HG02763 (cell line): ENCODE measurements around the gene EIF3C.
"Not testable (repeated sequence)": the region's sequence is repeated elsewhere in the genome, so short reads cannot be mapped to it uniquely, and the experiment has no call there.

Experiments
- ATAC-seq: cut with Tn5 transposase; IDR thresholded peaks from one replicate; pipeline ENCODE4 v1.9.1; 2021; ENCODE audit warnings: mild to moderate bottlenecking, moderate library complexity; ENCODE audit not compliant: unreplicated experiment

The EIF3C gene, protein sequence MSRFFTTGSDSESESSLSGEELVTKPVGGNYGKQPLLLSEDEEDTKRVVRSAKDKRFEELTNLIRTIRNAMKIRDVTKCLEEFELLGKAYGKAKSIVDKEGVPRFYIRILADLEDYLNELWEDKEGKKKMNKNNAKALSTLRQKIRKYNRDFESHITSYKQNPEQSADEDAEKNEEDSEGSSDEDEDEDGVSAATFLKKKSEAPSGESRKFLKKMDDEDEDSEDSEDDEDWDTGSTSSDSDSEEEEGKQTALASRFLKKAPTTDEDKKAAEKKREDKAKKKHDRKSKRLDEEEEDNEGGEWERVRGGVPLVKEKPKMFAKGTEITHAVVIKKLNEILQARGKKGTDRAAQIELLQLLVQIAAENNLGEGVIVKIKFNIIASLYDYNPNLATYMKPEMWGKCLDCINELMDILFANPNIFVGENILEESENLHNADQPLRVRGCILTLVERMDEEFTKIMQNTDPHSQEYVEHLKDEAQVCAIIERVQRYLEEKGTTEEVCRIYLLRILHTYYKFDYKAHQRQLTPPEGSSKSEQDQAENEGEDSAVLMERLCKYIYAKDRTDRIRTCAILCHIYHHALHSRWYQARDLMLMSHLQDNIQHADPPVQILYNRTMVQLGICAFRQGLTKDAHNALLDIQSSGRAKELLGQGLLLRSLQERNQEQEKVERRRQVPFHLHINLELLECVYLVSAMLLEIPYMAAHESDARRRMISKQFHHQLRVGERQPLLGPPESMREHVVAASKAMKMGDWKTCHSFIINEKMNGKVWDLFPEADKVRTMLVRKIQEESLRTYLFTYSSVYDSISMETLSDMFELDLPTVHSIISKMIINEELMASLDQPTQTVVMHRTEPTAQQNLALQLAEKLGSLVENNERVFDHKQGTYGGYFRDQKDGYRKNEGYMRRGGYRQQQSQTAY

DNA sequence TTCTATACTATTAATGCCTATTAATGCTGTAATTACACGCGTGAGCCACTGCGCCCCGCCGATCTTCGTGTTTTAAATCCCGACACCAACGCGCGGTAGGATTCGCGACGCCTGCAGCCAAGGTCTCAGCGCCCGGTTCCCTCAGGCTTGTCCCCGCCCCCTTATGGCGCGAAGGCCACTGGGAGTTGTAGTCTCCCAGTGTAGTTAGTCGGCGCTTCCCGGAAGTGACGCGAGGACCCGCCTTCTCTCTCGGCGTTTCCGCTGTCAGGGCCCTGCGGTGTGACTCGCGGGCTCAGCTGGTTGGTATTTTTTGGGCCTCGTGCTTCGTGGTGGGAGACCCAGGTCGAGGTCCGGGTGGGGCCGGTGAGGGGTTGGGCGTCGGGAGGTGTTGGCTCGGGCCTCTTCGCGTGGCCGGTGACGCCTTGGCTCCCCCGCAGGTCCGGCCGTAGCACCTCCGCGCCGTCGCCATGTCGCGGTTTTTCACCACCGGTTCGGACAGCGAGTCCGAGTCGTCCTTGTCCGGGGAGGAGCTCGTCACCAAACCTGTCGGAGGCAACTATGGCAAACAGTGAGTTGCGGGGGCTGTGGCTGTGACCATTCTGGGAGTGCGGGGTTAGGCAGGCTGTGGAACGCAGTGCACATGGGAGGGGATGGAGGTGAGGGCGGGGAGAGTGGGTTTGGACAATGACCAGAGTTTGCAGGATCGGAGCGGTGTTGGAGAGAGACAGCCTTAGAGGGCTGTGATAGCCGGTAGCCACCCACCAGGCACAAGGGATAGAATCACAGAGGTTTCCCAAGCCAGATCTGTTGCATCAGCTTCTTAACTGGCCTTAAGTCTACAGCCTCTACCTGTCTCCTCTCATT, at the start of gene EIF3C:
TSS of gene EIF3C (plus strand) at position 245 of the 864 bp plus-strand sequence. CDS start at position 468, 223 bp downstream.
- ATAC-seq: peak; percentile 97

DNA sequence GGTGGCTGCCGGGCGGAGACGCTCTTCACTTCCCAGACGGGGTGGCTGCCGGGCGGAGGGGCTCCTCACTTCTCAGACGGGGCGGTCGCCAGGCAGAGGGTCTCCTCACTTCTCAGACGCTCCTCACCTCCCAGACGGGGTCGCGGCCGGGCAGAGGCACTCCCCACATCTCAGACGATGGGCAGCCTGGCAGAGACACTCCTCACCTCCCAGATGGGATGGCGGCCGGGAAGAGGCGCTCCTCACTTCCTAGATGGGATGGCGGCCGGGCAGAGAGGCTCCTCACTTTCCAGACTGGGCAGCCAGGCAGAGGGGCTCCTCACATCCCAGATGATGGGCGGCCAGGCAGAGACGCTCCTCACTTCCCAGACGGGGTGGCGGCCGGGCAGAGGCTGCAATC, 45.0 kb upstream of the EIF3C start:
- ATAC-seq: not testable (repeated sequence)

DNA sequence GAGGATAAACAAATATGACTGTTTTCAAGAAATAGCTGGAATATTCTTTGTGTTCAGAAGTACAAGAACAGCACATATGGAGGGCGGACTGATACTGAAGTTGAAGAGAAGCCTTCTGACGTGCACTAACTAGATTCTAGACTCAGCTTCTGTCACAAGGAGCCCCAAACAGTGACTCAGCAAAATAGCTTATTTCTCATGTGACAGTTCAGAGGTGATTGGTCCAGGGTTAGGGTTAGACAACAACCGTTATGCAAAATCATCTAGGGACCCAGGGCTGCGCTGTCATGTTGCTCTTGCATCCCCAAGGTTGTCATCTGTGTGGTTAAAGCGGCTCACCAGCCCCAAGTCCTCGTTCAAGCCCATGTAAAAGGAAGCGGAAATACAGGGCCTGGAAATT, 43.8 kb upstream of the EIF3C start:
- ATAC-seq: not testable (repeated sequence)

DNA sequence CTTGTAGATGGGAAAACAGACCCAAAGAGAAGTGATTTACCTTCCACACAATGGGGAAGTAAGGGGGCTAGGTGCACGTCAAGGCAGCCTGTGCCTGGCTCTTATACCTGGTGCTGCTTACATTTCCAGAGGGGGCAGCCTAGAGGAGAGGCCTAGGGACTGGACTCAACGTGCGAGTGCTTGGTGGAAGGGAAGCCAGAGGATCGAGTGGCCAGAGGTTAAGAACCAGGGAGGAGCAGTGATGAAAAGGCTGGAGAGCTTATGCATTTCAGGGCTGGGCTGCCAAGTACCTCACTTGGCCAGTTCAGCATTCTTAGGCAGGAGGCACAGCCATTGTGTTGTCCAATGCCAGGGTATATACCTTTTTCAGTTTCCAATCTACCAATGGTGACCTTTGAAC, 43.1 kb upstream of the EIF3C start:
- ATAC-seq: not testable (repeated sequence)

DNA sequence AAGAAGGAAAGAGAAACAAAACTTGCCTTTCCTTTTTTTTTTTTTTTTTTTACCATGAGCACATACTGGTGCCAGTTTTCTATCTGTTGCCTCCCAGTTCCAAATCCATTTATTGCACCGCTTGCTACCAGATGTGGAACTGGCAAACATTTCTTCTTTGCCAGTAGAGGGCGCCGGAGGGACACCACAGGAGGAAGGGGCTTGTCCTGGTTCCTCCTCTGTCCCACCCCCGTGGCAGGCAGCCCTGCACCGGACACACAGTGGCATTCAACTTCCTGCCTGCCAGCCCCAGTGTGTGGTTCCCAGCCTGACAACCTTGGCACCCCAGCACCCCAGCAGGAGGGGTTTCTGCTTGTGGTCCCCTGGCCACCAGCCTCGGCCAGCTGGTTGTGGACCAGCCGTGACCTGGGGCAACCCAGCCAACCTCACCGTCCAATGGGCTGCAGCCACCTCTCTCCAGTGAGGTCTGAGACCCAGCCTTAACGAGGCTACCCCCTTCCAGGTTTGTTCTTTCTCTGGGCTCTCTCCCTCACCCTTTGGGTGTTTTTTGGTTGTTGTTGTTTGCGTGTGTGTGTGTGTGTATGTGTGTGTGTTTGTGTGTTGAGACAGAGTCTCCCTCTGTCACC, 22.8 kb upstream of the EIF3C start:
- ATAC-seq: not testable (repeated sequence)

DNA sequence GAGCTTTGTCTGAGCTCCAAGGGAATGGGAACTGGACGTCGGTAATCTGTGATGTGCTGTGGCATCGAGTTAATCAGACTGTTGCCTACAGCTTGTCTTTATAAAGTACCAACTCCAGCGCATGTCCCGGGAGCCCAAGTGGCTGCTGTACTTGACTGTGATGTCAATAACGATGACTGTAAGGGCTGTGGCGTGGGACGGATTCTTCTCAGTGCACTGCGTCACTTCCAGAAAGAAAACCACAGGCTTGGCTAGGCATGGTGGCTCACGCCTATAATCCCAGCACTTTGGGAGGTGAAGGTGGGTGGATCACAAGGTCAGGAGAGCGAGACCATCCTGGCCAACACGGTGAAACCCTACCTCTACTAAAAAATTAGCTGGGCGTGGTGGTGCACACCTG, 21.8 kb upstream of the EIF3C start:
- ATAC-seq: not testable (repeated sequence)

DNA sequence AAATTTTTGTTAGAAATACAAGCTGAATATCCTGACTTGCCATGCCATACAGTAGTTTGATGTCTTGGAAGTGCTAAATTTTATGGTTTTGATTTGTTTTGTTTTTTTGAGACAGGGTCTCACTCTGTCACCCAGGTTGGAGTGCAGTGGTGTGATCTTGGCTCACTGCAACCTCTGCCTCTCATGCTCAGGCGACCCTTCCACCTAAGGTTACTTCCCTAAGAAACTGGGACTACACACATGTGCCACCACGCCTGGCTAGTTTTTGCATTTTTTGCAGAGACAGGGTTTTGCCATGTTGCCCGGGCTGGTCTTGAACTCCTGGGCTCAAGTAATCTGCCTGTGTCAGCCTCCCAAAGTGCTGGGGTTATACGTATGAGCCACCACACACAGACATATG, 19.5 kb upstream of the EIF3C start:
- ATAC-seq: not testable (repeated sequence)

DNA sequence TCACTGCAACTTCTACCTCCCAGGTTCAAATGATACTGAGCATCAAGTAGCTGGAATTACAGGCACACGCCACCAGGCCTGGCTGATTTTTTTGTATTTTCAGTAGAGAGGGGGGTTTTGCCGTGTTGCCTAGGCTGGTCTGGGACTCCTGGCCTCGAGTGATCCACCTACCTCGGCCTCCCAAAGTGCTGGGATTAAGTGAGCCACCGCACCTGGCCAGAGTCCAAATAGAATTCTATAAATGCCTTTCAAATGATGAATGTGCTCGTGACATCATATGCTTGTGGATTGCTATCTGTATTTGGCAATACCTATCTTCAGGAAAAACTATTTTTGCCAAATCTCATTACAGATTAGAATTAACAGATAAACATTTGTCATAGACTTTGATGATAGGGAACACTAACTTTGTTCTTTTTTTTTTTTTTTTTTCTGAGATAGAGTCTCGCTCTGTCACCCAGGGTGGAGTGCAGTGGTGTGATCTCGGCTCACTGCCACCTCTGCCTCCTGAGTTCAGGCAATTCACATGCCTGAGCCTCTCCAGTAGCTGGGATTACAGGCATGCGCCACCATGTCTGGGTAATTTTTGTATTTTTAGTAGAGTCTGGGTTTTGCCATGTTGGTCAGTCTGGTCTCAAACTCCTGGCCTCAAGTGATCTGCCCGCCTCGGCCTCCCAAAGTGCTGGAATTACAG, 17.9 kb upstream of the EIF3C start:
- not testable (repeated sequence) for ATAC-seq

DNA sequence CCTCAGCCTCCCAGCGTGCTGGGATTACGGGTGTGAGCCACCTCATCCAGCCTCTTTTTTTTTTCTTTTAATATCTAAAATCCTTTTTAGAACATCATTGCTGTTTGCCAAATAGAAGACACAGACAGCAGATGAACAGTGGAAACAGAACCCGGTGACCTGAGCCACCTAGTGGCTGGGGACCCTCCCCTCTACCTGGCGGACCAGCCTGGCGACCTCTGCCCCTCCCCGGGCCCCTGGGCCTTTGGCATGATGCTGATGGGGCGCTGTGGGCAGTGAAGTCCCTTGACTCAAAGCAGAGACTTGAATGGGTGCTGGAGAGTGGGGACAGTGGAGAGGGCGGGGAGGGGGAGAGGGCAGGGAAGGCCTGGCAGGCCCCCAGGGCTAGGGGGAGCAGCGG, 11.5 kb upstream of the EIF3C start:
- not testable (repeated sequence) for ATAC-seq

DNA sequence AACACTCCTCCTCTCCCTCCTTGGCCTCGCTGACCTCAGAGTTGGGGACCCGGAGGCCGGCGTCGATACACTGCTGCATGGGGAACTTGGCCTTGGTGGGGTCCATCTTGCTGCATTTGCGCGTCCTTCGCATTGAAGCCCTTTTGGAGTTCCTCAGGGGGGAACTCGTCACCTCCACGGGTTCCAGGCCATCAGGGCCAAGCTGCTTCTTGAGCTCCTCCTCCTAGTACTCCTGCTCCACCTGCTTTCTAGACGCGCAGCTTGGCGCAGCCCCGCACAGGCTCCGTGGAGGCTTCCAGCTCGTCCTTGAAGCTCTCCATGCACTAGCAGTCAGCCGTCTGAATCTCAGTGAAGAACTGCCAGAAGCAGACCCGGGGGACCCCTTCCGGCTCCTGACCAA, 10.9 kb upstream of the EIF3C start:
- ATAC-seq: not testable (repeated sequence)

DNA sequence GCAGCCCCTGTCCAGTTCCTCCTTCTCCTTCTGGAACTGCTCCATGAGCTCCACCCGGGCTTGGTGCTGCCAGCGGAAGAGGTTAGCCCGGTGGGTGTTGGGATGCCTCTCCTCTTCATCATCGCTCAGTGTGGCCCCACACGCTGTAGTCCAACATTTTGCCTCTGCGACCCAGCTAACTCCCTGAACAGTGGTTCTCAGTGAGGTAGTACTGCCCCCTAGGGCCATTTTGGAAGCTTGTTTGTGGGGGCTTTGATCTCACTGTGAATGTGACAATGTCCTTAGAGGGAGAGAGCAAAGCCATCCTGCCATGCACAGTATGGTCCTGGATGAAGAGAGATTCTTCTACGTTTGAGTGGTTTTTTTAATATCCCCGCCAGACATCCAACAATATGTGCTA, 9.9 kb upstream of the EIF3C start:
- ATAC-seq: not testable (repeated sequence)

DNA sequence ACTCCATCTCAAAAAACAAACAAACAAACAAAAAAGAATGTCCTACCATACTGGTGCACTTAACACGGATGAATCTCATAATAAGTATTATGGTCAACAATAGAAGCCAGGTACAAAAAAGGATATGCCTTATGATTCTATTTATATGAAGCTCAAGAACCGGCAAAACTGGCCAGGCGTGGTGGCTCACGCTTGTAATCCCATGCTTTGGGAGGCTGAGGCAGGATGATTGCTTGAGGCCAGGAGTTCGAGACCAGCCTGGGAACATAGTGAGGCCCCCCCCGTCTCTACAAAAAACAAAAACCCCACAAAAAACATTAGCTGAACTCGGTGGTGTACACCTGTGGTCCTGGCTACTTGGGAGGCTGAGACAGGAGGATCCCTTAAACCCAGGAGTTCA, 7.0 kb upstream of the EIF3C start:
- not testable (repeated sequence) for ATAC-seq

DNA sequence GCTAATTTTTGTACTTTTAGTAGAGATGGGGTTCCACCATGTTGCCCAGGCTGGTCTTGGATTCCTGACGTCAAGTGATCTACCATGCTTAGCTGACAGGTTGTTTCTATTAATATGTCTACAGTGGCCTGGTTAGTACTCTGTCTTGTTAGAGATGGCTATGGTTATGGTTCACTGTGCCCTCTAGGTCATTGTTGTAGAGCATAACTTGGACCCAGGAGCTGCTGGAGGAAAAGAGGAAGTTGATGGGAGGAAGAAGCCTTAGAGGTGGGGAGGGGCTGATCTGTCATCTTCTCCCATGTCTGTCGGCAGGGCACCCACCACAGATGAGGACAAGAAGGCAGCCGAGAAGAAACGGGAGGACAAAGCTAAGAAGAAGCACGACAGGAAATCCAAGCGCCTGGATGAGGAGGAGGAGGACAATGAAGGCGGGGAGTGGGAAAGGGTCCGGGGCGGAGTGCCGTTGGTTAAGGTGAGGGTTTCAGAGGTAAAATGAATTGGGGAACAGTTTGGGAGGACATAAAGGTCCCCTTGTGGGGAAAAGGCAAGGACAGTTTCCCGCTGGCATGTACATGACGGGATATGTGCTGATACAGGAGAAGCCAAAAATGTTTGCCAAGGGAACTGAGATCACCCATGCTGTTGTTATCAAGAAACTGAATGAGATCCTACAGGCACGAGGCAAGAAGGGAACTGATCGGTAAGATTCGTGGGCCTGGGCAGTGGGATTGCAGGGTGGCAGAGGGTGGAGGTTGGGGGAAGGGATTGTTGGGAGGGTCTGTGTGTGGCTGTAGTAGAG, 11.8 kb downstream of the EIF3C start:
- ATAC-seq: not testable (repeated sequence)

DNA sequence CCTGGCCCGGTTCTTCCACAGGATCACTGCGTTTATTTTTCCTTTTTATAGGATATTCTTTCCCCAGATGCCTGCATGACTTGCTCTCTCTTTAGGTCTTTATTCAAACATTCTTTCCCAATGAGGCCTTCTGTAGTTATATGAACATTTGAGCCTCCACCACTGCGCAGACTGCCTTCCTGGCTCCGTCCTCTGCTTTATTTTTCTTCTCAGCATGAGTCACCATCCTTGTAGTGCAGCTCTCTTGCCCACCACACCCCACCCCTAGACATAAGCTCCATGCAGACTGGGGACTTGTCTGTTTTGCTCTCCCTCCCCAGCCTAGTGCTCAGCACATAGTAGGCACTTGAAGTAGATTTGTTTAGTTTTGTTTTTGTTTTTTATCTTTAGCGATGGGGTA, 20.0 kb downstream of the EIF3C start:
- ATAC-seq: not testable (repeated sequence)

DNA sequence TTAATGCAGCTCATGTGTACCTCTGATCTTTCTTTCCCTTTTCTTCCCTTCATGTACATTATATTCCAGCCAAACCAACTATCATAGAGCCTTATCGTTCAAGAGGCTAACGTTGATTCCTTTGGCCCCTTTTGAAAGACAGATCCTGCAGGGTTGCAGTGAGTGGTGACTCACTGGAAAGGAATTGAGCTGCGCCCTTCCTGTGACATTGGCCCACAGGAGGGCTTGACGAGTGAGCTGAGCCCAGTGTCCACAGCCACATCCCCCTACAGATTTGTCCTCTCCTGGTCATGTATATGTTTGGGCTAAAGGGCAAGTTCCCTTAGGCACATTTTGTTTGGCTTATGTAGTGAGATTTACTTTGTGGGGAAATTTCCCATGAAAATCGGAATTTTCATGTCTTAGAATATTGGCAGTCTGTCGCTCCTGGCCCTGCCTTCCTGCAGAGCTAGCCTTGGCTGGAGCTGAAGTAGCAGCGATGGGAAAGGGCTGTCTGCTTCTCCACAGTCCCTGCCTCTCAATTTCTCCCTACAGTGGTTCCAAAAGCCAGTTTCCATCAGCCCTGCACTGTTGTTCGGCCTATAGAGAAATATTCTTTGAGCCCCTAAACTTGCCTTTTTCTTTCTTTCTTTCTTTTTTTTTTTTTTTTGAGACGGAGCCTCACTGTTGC, 21.3 kb downstream of the EIF3C start:
- ATAC-seq: not testable (repeated sequence)

DNA sequence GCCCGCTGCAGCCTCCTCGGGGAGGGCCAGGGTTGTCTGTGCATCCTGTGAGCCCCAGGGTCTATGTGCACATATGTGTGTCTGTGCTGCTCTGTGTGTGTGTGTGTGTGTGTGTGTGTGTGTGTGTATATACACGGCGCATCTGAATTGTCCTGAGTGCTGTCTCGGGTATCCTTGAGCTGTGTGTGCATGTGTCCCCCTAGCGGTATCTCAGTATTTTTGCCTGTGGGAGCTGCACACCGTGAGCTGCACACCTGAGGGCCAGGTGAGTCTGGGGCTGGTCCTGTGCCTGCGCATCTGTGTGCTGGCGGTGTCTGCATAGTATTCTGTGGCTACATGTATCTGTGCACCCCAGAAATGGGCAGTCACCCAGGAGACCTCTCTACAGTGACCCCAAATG, 28.5 kb downstream of the EIF3C start:
- not testable (repeated sequence) for ATAC-seq

DNA sequence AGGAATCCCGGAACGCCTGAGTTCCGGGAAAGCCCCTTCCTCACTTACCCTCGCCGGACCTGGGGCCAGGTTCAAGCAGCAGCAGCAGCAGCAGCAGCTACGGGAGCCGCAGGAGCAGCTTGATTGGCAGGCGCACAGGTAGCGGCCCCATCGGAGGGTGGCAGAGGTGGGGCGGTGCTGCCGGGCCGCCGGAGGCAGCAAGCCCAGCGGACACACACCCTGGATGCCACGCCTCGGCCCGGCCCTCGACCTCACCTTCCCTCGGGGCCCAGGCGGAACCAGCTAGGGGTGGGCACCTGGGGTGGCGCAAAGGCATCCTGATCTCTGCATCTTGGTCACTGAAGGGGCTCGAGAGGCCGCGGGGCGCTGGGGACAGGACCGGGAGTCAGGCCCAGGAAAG, 29.4 kb downstream of the EIF3C start:
- not testable (repeated sequence) for ATAC-seq

DNA sequence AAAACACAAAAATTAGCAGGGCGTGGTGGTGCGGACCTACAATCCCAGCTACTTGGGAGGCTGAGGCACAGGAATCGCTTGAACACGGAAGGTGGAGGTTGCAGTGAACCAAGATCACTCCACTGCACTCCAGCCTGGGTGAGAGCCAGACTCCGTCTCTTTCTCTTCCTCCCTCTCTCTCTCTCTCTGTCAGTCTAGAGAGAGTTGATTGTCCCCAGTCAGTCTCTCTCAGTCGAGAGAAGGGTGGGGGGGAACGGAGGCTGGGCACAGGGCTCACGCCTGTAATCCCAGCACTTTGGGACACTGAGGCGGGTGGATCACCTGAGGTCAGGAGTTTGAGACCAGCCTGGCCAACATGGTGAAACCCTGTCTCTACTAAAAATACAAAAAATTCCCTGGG, 30.0 kb downstream of the EIF3C start:
- not testable (repeated sequence) for ATAC-seq
